Measurements from ENCODE around the gene OTUB1.

OTUB1 gene

GRCh38 chr11:64004590-64004984, 18.3 kb downstream of the OTUB1 start:
- no peak for DNase-seq (ENCODE audit: low read depth, low spot score)

- DNase-seq (ENCODE audit: low read depth, low spot score) = no peak
Observed at GRCh38 chr11:64005691-64006090, 19.5 kb downstream of the OTUB1 start.

GRCh38 chr11:64006398-64006797, 20.2 kb downstream of the OTUB1 start:
- DNase-seq (ENCODE audit: low read depth, low spot score) = no peak

- DNase-seq (ENCODE audit: low read depth, low spot score) = no peak
Observed at GRCh38 chr11:64007160-64007628, 21.0 kb downstream of the OTUB1 start.

- DNase-seq (ENCODE audit: low read depth, low spot score) = no peak
Observed at GRCh38 chr11:64007629-64008282, 21.5 kb downstream of the OTUB1 start.

- DNase-seq (ENCODE audit: low read depth, low spot score) = no peak
Observed at GRCh38 chr11:64008283-64008913, 22.2 kb downstream of the OTUB1 start.

GRCh38 chr11:64008914-64009633, 22.8 kb downstream of the OTUB1 start:
- DNase-seq (ENCODE audit: low read depth, low spot score) = no peak

GRCh38 chr11:64009710-64010109, 23.5 kb downstream of the OTUB1 start:
- DNase-seq (ENCODE audit: low read depth, low spot score) = no peak

GRCh38 chr11:64010783-64011182, 24.5 kb downstream of the OTUB1 start:
- DNase-seq (ENCODE audit: low read depth, low spot score) = no peak

- DNase-seq (ENCODE audit: low read depth, low spot score) = no peak
Observed at GRCh38 chr11:64011371-64011770, 25.1 kb downstream of the OTUB1 start.

- DNase-seq (ENCODE audit: low read depth, low spot score) = no peak
Observed at GRCh38 chr11:64013141-64013896, 27.1 kb downstream of the OTUB1 start.

GRCh38 chr11:64014356-64014755, 28.1 kb downstream of the OTUB1 start:
- no peak for DNase-seq (ENCODE audit: low read depth, low spot score)

- DNase-seq (ENCODE audit: low read depth, low spot score) = no peak
Observed at GRCh38 chr11:64015510-64015909, 29.3 kb downstream of the OTUB1 start.

GRCh38 chr11:64015935-64016845, 30.0 kb downstream of the OTUB1 start:
- no peak for DNase-seq (ENCODE audit: low read depth, low spot score)

- no peak for DNase-seq (ENCODE audit: low read depth, low spot score)
Observed at GRCh38 chr11:64017945-64018224, 31.6 kb downstream of the OTUB1 start.

GRCh38 chr11:64018310-64018709, 32.1 kb downstream of the OTUB1 start:
- DNase-seq (ENCODE audit: low read depth, low spot score) = no peak

- no peak for DNase-seq (ENCODE audit: low read depth, low spot score)
Observed at GRCh38 chr11:64019106-64020037, 33.1 kb downstream of the OTUB1 start.

- DNase-seq (ENCODE audit: low read depth, low spot score) = no peak
Observed at GRCh38 chr11:64020976-64021756, 34.9 kb downstream of the OTUB1 start.

GRCh38 chr11:64021757-64022093, 35.5 kb downstream of the OTUB1 start:
- no peak for DNase-seq (ENCODE audit: low read depth, low spot score)

All from smooth muscle cell of the brain vasculature (primary cell).